Fibroblast of skin of abdomen (primary cell): ENCODE measurements around the gene PCMTD2.
"Not testable (repeated sequence)": the region's sequence is repeated elsewhere in the genome, so short reads cannot be mapped to it uniquely, and the experiment has no call there.

Experiments
- DNase-seq: peaks from one replicate; pipeline ENCODE4 v3.0.0-alpha.2; 2013

Gene PCMTD2

GRCh38 chr20:64292167-64292566 lies 36.6 kb downstream of the PCMTD2 start:
- DNase-seq: not testable (repeated sequence)

- DNase-seq: not testable (repeated sequence)
Measured at GRCh38 chr20:64303086-64303485, 47.5 kb downstream of the PCMTD2 start.

- not testable (repeated sequence) for DNase-seq
Measured at GRCh38 chr20:64313761-64314160, 58.2 kb downstream of the PCMTD2 start.

- DNase-seq: not testable (repeated sequence)
Measured at GRCh38 chr20:64315381-64315780, 59.8 kb downstream of the PCMTD2 start.

GRCh38 chr20:64315884-64316283 lies 60.3 kb downstream of the PCMTD2 start:
- not testable (repeated sequence) for DNase-seq

- DNase-seq: not testable (repeated sequence)
Measured at GRCh38 chr20:64316415-64317083, 61.0 kb downstream of the PCMTD2 start.

GRCh38 chr20:64317331-64317730 lies 61.8 kb downstream of the PCMTD2 start:
- not testable (repeated sequence) for DNase-seq

GRCh38 chr20:64318056-64318455 lies 62.5 kb downstream of the PCMTD2 start:
- not testable (repeated sequence) for DNase-seq

GRCh38 chr20:64322031-64322789 lies 66.7 kb downstream of the PCMTD2 start:
- DNase-seq: not testable (repeated sequence)
